Loucy (cell line): Measurements from ENCODE around the gene PRCD.
"Not testable (repeated sequence)": the region's sequence is repeated elsewhere in the genome, so short reads cannot be mapped to it uniquely, and the experiment has no call there.

Experiments
- H2AFZ ChIP-seq: fragments of 200-600 bp; sonication (generic); 2 replicates; pipeline ENCODE4 v1.6.0; 2016; ENCODE audit warnings: antibody characterized with exemption, mild to moderate bottlenecking, low read length, moderate library complexity
- H3F3A ChIP-seq: fragments of 200-600 bp; 2 replicates; pipeline ENCODE4 v1.6.0; 2016; ENCODE audit warnings: antibody characterized with exemption, low read depth, mild to moderate bottlenecking
- H3K27me3 ChIP-seq: fragments of 200-600 bp; sonication (generic); 2 replicates; pipeline ENCODE4 v1.6.1; 2014; ENCODE audit warnings: low read length, mild to moderate bottlenecking; ENCODE audit not compliant: insufficient read depth, poor library complexity, severe bottlenecking
- H3K36me3 ChIP-seq: fragments of 200-600 bp; sonication (generic); 2 replicates; pipeline ENCODE4 v1.6.1; 2016; ENCODE audit warnings: low read length; ENCODE audit not compliant: insufficient read depth
- H3K4me1 ChIP-seq: fragments of 200-600 bp; sonication (generic); 2 replicates; pipeline ENCODE4 v1.5.1; 2014; ENCODE audit warnings: low read length, mild to moderate bottlenecking; ENCODE audit not compliant: insufficient read depth, poor library complexity, severe bottlenecking
- H3K4me2 ChIP-seq: fragments of 200-600 bp; sonication (generic); 2 replicates; pipeline ENCODE4 v1.6.0; 2014; ENCODE audit warnings: antibody characterized with exemption, low read length, low read depth, mild to moderate bottlenecking; ENCODE audit not compliant: poor library complexity, severe bottlenecking
- H3K4me3 ChIP-seq: fragments of 200-600 bp; sonication (generic); 2 replicates; pipeline ENCODE4 v1.5.1; 2014; ENCODE audit warnings: low read length, mild to moderate bottlenecking, mixed read lengths; ENCODE audit not compliant: poor library complexity, severe bottlenecking
- H3K79me2 ChIP-seq: fragments of 200-600 bp; sonication (generic); 2 replicates; pipeline ENCODE4 v1.6.1; 2014; ENCODE audit warnings: low read length; ENCODE audit not compliant: insufficient read depth
- H3K9ac ChIP-seq: fragments of 200-600 bp; sonication (generic); 2 replicates; pipeline ENCODE4 v1.6.0; 2014; ENCODE audit warnings: mild to moderate bottlenecking, low read depth, low read length, moderate library complexity; ENCODE audit not compliant: poor library complexity, severe bottlenecking
- H3K9me2 ChIP-seq: fragments of 200-600 bp; sonication (generic); replicated peaks from 2 replicates; pipeline ENCODE4 v1.6.1; 2016; ENCODE audit warnings: low read depth, low read length, mixed read lengths
- H3K9me3 ChIP-seq: fragments of 200-600 bp; sonication (generic); 2 replicates; pipeline ENCODE4 v1.6.1; 2014; ENCODE audit warnings: mild to moderate bottlenecking, antibody characterized with exemption, low read length, low read depth; ENCODE audit not compliant: insufficient read depth
- H4K20me1 ChIP-seq: fragments of 200-600 bp; sonication (generic); 2 replicates; pipeline ENCODE4 v1.6.0; 2014; ENCODE audit warnings: antibody characterized with exemption, low read length, mild to moderate bottlenecking; ENCODE audit not compliant: insufficient read depth, poor library complexity, severe bottlenecking
- EZH2phosphoT487 ChIP-seq: fragments of 200-600 bp; IDR thresholded peaks from 2 replicates; pipeline ENCODE4 v1.6.1; 2018; ENCODE audit warnings: antibody characterized with exemption, mild to moderate bottlenecking, moderate library complexity, borderline replicate concordance
- TF ChIP-seq, protein P1 (sequence below): fragments of 200-600 bp; sonication (generic); conservative IDR thresholded peaks from 2 replicates; pipeline ENCODE4 v1.5.1; 2014; ENCODE audit warnings: mild to moderate bottlenecking, antibody characterized with exemption, low read length

Gene PRCD

GRCh38 chr17:76556765-76557367 lies 17.0 kb downstream of the PRCD start:
- H3F3A ChIP-seq, result peaks cover 6% of the 10 kb centered on the region; the same call in 1 of the 2 replicates

GRCh38 chr17:76557368-76558197 lies 17.7 kb downstream of the PRCD start:
- peaks cover 66% of the 10 kb centered on the region for H3K4me1 ChIP-seq
- H3K9me3 ChIP-seq, result no peaks in the 10 kb centered on the region
- no peaks in the 10 kb centered on the region for H3K9me2 ChIP-seq
- peaks cover 44% of the 10 kb centered on the region for H4K20me1 ChIP-seq
- peak overlapping the region; percentile 99 for H3K9ac ChIP-seq
- H3K4me2 ChIP-seq, result peak overlapping the region; percentile 92
- peaks cover 6% of the 10 kb centered on the region; the same call in 1 of the 2 replicates for H3F3A ChIP-seq
- H3K4me3 ChIP-seq, result peak overlapping the region; percentile 94
- TF ChIP-seq EZH2phosphoT487, result no peak
- TF ChIP-seq, protein P1, sequence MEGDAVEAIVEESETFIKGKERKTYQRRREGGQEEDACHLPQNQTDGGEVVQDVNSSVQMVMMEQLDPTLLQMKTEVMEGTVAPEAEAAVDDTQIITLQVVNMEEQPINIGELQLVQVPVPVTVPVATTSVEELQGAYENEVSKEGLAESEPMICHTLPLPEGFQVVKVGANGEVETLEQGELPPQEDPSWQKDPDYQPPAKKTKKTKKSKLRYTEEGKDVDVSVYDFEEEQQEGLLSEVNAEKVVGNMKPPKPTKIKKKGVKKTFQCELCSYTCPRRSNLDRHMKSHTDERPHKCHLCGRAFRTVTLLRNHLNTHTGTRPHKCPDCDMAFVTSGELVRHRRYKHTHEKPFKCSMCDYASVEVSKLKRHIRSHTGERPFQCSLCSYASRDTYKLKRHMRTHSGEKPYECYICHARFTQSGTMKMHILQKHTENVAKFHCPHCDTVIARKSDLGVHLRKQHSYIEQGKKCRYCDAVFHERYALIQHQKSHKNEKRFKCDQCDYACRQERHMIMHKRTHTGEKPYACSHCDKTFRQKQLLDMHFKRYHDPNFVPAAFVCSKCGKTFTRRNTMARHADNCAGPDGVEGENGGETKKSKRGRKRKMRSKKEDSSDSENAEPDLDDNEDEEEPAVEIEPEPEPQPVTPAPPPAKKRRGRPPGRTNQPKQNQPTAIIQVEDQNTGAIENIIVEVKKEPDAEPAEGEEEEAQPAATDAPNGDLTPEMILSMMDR, result peak; percentile 64
- H3K36me3 ChIP-seq, result peaks cover 14% of the 10 kb centered on the region; the same call in 1 of the 2 replicates
- peaks cover 57% of the 10 kb centered on the region for H3K79me2 ChIP-seq
- H2AFZ ChIP-seq, result peak overlapping the region; percentile 79; the same call in 1 of the 2 replicates
- H3K27me3 ChIP-seq, result peaks cover 6% of the 10 kb centered on the region

More at GRCh38 chr17:76556765-76557367, 17.0 kb downstream of the PRCD start:
- Histone ChIP-seq H3K9me2 (no peaks in the 10 kb centered on the region), H3K79me2 (peaks cover 51% of the 10 kb centered on the region), H4K20me1 (peaks cover 40% of the 10 kb centered on the region), H3K9me3 (no peaks in the 10 kb centered on the region), H2AFZ (peak overlapping the region; percentile 79; the same call in 1 of the 2 replicates), H3K36me3 (peaks cover 11% of the 10 kb centered on the region; the same call in 1 of the 2 replicates), H3K4me2 (peak overlapping the region; percentile 92), H3K9ac (peak overlapping the region; percentile 99), H3K4me3 (peak overlapping the region; percentile 94), H3K27me3 (peaks cover 6% of the 10 kb centered on the region), H3K4me1 (peaks cover 68% of the 10 kb centered on the region)
- TF ChIP-seq, protein P1, result no peak
- TF ChIP-seq EZH2phosphoT487, result no peak

DNA sequence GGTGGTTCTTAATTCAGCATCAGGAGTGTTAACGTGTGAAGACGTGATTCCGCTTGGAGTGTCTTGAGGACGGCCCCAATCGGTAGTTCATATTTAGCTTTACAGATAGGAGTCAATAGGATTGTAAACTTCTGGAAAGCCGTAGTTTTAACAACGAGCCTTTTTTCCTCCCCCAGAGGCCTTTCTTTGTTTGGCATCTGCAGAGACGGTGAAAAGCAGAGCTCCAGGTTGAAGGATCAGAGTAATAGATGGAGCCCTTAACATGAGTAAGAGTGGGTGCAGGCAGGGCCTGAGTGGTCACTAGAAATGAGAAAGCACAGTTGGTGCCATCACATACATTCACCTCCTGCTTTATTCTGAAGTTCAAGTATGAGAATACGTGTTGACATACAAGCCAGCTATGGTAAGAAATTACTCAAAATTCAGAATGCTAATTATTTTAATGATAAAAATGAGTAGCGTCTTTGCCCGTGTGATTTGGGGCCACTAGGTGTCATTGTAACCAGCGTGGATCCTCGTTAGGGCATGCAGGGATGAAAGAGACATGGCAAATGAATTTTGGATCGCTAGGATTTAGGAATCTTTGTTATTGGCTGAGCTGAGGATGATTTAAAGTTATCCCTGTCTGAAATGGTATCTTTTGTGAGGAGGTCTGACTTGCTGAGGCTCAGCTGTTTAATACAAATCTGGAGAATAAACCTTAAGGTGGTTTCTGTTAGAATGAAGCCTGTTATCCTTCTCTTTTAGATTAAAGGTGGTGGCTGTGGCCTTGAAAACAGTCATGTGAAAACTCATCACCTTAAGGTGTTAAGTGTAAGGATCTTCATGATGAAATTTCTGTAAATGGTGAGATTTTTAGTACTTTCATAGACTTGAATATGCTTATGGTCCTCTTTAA lies 18.6 kb downstream of the PRCD start:
- Histone ChIP-seq H3K27me3 (peaks cover 6% of the 10 kb centered on the region), H4K20me1 (peaks cover 49% of the 10 kb centered on the region), H3K9me3 (no peaks in the 10 kb centered on the region), H3F3A (peaks cover 6% of the 10 kb centered on the region; the same call in 1 of the 2 replicates), H3K4me1 (peaks cover 63% of the 10 kb centered on the region), H2AFZ (no peak overlapping the region), H3K36me3 (peaks cover 19% of the 10 kb centered on the region; the same call in 1 of the 2 replicates), H3K9ac (peak overlapping the region; percentile 99), H3K4me2 (peak overlapping the region; percentile 92), H3K79me2 (peaks cover 63% of the 10 kb centered on the region), H3K9me2 (no peaks in the 10 kb centered on the region), H3K4me3 (peak overlapping the region; percentile 94)
- TF ChIP-seq, protein P1, result peak; percentile 83
- TF ChIP-seq EZH2phosphoT487, result no peak

- not testable (repeated sequence) for H3F3A ChIP-seq, H2AFZ ChIP-seq, H3K27me3 ChIP-seq, H3K9me2 ChIP-seq, H3K9me3 ChIP-seq
- Histone ChIP-seq H3K79me2 (peaks cover 65% of the 10 kb centered on the region), H3K36me3 (peaks cover 20% of the 10 kb centered on the region; the same call in 1 of the 2 replicates), H3K4me3 (peak overlapping the region; percentile 94), H3K9ac (peak overlapping the region; percentile 99), H3K4me1 (peaks cover 53% of the 10 kb centered on the region), H4K20me1 (peaks cover 49% of the 10 kb centered on the region), H3K4me2 (peak overlapping the region; percentile 92)
These were observed 19.6 kb downstream of the PRCD start for GRCh38 chr17:76559460-76559859.
